GM08714 (cell line): ENCODE data around the gene ZNF628.

Source experiments
- H3K4me3 ChIP-seq: fragments of 200-500 bp; sonication (Bioruptor generic); 2 replicates; pipeline ENCODE4 v1.5.1; 2014; ENCODE audit warnings: mild to moderate bottlenecking, low read length, inconsistent platforms
- ZNF274 ChIP-seq: IDR thresholded peaks from 2 replicates; pipeline ENCODE4 v1.6.1; 2012; ENCODE audit warnings: mild to moderate bottlenecking, low read depth, low read length

The ZNF628 gene

DNA sequence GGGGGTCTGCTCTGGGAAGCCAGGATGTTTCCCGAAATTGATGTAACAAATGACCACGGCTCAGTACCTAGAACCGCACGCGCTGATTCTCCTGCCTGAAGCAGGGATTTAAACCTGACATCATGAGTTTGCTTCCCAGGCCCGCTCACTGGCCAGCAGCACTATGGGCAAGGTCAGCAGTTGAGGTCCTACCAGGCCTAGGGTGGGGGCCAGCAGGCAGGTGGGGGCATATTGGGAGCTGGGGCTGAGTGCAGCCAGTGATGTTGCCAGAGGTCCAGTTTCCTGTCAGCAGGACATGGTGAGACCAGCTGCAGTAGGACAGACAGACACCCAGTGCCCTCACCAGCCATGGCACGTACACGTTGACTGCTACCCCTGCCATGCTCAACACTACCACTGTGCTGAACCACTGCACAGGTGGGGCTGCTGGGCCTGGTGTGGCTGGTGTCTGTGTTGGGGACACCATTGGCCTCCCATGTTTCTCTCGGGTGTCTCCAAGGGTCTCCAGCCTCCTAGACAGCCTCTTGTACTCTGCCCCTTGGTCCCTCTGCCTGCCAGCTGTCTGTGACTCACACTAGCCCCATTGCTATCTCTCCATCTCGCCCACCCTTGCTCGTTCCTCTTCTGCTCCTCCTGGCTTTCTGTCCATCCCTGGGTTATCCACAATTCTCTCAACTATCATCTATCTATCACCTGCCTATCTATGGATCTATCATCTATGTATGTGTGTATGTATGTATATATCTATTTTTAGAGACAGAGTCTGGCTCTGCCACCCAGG lies 10.8 kb upstream of the ZNF628 start:
- no peak overlapping the region for H3K4me3 ChIP-seq
- no peak for TF ChIP-seq ZNF274

DNA sequence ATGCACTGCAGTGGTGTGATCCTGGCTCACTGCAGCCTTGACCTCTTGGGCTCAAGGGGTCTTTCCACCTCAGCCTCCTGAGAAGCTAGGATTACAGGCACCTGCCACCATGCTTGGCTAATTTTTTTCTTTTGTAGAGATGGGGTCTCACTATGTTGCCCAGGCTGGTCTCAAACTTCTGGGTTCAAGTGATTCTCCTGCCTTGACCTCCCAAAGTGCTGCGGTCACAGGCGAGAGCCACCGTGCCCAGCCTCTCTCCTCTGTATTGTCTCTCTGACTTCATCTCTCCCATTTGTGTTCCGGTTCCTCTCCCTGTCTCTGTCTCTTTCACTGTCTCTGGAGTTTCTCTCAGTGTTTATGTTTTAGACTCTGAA lies 10.2 kb upstream of the ZNF628 start:
- H3K4me3 ChIP-seq = no peak overlapping the region
- no peak for TF ChIP-seq ZNF274

DNA sequence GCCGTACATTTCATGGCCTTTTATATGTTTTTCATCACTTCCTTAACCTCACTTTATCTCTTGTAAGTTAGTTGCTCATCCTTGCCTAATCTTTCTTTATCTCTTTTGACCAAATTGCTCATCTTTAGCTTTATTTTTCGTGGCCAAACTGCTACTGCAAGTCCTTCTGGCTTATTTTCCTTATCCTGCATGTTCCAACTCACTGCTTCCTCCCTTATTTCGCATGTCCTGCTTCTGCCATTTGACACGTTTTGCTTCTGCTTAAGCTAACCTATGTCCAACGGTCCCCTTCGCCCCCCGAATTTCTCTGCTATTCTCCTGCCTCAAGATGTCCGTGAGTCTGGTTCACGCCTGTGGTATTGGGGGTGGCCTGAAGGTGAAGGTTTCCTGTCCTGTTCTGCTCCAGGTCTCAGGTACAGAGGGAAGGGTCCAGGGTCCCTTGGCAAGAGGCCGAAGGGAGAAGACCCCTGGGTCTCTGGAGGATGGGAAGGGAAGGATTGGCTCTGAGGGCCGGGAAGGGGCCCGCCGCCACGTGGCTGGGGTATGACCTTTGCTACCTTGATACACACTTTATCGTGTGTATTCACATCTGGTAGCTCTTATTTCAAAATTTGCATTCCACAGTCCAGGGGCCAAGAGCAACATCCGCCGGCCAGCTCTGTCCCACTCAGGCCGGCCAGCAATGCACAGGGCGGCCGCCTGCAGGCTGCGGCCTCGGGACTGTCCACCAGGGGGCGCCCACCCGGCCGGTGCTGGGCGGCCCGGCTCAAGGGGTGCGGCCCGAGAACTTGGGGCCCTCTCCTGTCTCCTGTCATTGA lies 9.0 kb upstream of the ZNF628 start:
- H3K4me3 ChIP-seq = no peak overlapping the region
- no peak for TF ChIP-seq ZNF274

DNA sequence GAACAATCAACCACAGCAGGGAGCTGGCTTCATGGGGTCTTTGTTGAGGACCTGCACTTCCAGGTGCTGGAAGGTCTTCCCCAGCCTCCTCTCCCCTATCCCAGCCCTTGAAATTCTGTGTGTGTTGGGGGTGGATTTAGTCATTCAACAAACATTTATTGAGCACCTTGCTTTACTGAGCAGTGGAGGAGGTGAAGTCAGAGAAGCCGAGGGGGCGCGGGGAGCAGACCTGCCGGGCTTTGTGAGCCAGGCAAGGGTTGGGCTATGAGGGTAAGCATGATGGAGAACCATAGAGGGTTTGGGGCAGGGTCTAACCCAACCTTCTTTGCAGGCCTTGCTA lies 8.4 kb upstream of the ZNF628 start:
- TF ChIP-seq ZNF274 = no peak
- H3K4me3 ChIP-seq = no peak overlapping the region

DNA sequence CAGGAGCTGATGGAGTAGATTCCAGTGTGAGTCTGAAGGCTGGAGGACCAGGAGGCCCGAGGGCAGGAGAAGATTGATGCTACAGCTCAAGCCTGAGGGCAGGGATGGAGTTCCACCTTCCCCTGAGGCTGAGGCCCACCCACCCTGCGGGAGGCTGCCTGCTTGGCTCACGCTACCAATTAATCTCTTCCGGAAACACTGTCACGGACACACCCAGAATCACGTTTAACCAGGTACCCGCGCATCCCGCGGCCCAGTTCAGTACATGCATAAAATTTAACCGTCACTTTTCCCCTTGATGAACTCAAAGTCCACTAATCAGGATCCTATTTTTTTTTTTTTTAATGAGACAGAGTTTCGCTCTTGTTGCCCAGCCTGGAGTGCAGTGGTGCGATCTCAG lies 5.2 kb upstream of the ZNF628 start:
- no peak for TF ChIP-seq ZNF274
- H3K4me3 ChIP-seq = no peak overlapping the region

DNA sequence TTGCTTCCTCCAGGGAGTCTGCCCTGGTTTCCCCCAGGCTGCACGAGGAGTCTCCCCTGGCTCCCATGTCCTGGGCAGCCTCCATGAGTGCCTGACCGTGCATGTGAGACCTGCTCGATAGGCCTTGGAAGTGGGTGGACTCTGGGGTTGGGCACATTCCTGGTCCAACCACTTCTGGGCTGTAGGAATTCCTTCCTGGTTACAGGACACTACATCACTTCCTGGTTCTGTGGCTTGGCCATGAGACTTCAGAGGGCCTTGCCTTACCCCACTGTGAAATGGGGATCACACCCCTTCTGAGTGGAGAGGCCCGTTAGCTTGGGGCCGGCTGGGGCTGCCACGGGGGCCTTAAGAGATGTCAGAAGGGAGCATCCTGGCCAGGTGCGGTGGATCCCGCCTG lies 4.0 kb upstream of the ZNF628 start:
- no peak overlapping the region for H3K4me3 ChIP-seq
- no peak for TF ChIP-seq ZNF274

DNA sequence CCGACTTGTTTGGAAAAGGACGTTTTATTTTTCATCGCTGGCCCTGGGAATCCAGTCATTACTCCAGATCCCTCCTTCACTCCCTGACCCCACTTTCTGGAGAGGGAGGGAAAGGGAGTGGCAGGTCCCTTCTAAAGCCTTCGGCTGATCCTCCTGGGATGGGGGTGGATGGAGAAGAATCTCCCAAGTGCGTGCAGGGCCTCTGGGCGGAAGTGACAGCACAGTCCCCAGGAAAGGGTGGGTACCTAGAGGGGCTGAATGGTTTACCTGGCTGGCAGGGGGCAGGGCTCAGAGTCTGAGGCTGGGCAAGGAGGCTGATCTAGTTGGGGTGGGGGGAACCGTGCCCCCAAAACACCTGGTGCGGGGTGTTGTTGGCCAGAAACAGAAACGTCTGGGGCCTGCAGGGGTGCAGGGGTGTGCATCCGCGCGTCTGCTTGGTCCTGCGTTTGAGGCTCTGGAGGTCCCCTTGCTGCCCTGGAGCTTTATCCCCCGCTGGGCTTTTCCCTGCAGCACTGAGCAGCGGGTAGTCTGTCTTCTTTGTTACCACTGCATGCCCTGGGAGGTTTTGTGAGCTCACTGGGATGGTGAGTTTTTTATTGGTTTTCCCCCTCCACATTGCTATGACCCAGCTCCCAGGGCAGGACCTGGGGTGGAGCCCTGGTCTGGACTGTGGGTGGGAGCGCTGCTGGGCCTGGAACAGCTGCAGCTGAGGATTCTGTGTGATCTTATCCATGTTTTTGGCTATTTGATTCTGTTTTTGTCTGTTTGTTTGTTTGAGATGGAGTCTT lies 3.0 kb upstream of the ZNF628 start:
- H3K4me3 ChIP-seq = no peak overlapping the region
- no peak for TF ChIP-seq ZNF274

DNA sequence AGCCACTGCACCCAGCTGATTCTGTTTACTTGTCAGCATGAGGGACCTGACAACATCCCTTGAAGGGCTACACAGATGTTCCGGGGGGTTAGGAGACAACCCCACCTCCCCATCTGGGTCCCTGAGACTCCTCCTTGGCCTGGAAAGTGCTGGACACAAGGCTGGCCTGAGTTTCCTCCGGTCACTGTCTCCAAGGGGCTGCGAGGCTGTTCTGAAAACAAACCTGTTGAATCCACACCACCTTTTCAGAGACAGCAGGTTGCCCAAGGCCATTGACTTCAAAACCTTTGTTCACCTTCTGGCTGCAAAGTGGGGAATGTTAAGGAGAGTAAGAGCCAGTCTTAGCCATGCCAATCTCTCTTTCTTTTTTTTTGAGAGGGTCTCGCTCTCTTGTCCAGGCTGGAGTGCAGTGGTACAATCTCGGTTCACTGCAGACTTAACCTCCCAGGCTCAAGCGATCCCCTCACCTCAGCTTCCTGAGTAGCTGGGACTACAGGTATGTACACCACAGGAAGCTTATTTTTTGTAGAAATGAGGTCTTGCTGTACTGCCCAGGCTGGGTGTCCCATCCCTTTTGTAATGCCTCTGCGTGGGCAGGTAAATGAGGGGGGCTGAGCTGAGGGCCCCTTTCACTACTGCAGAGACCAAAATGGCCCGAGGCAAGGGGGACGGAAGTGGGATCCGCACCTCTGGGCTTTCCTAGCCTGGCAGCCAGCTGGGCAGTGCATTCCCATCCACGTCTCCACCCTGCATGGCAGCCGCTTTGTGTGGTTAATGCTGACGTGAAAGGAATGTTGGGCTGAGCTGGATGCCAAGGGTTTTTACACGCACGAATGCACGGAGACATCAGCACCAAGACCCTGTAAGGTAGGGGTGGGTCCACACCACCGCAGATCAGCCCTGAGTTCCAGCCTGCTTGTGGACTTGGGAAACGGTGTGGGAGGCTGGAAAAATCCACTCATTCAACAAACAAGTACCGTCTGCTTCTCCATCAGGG lies 1.9 kb upstream of the ZNF628 start:
- TF ChIP-seq ZNF274 = no peak
- H3K4me3 ChIP-seq = no peak overlapping the region

DNA sequence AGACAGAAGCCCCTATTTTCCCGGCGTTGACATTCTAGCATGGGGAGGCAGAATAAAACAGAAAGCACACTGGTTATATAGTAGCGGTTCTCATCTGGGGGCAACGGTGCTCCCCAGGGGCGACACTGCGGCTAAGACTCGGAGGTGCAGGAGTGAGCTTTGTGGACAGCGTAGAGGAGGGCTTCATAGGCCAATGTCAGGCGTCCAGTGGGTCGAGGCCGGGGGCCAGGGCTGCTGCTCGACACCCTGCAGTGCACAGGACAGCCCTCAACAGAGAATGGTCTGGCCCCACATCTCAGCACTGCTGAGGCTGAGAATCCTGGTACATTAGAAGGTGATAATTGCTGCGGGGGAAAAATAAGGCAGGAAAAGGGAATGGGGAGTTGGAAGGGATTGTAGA lies 1.5 kb downstream of the ZNF628 start:
- TF ChIP-seq ZNF274 = no peak
- peak overlapping the region; percentile 81; the same call in 1 of the 2 replicates for H3K4me3 ChIP-seq

DNA sequence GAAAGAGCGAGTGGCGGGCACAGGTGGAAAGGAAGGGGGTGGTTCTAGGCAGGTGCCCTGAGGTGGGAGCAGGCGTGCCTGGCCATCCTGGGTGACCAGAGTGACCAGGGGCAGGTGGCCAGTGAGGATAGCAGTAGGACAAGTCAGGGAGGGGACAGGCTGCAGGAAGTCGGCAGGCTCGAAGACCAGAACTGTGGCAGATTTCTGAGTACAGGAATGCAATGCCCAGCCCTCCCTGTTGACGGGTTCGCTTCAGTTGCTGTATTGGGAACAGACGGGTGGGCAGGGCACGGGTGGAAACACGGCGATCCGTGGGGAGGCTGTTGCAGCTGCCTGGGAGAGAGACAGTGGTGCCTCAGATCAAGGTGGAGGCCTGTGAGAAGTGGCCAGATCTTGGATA lies 1.9 kb downstream of the ZNF628 start:
- H3K4me3 ChIP-seq = no peak overlapping the region
- no peak for TF ChIP-seq ZNF274

DNA sequence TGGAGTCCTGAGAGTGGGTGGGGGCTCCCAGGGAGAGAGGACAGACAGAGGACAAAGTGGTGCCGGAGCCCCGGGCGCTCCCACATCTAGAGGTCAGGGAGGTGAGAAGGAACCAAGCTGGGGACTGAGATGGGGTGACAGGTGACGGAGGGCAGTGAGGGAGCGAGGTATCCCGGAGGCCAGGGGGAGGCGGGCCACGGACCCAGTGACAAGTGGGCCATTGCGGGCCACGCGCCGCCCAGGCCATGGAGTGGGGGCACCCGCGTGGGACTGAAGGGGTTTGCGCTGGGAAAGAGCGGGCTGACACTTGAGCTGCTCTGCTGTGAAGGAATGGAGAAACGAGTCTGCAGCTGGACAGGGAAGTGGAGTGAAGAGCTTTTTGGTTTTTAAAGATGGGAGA lies 2.6 kb downstream of the ZNF628 start:
- no peak overlapping the region for H3K4me3 ChIP-seq
- no peak for TF ChIP-seq ZNF274

DNA sequence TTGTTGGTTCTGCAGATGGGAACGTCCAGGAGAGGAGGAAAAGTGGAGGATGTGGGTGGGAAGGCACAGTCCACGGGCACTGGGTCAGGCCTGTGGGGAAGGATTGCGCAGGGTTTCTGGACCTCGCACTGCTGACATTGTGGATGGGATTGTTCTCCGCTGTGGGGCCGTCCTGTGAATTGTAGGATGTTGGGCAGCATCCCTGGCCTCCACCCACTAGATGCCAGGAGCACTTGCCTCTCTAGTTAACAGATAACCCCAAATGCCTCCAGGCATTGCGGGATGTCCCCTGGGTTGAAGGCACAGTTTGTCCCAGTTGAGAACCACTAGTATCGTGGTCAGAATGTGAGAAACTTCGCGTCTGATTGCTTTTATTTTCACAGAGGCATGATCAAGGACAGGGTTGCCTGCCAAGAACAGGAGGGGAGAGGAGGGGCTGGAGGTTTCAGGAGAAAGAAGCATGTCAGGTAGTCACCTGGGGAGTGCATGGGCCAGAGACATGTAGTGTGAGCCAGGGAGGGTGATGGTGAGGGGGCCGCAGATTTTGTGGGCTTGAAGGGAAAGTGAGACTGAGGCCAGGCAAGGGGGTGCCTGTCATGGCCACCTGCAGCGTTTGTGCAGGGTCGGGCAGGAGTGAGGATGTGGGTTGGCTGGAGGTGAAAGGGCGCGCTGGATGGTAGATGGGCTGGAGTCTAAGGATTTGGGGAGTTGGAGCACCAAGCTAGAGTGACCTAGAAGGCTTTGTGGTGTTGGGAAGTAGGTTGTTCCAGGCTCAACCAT lies 3.2 kb downstream of the ZNF628 start:
- no peak overlapping the region for H3K4me3 ChIP-seq
- no peak for TF ChIP-seq ZNF274
